IMR-90 (cell line): ENCODE measurements around the gene CPLX3. TPM values are rescaled to one million over a fixed set of nuclear protein-coding genes. Genes with fewer than 3 reads are reported as not detected.
A peak's percentile ranks its signal among the peaks of the same experiment; 100 is the strongest.

ENCODE experiments used
- ATAC-seq: fragments of 200-7000 bp; cut with Tn5 transposase; 2 replicates; pipeline ENCODE4 v1.9.1; 2020; ENCODE audit warnings: low read depth, mild to moderate bottlenecking, moderate library complexity
- BruUV-seq: library from RNA; stranded (reverse); fragments of 400-500 nt; replicated peaks from 2 replicates; lab custom pipeline; 2021; lab: Mats Ljungman, UMichigan
- CTCF ChIA-PET: fragments of 300-600 bp; formaldehyde crosslinking; extraction: SDS; loops from one replicate; lab custom pipeline; 2021; ENCODE audit warnings: antibody characterized with exemption; lab: Yijun Ruan, JAX
- POLR2A ChIA-PET: fragments of 300-600 bp; sonication (Branson Sonifier 250); formaldehyde crosslinking; loops from one replicate; lab custom pipeline; 2022; ENCODE audit warnings: antibody characterized with exemption; ENCODE audit not compliant: unreplicated experiment; lab: Charles Lee
- DNase-seq: peaks from one replicate; pipeline ENCODE4 v3.0.0; 2013
- H2AFZ ChIP-seq: replicated peaks from 2 replicates; pipeline ENCODE3; 2013; ENCODE audit warnings: low read length, mild to moderate bottlenecking; ENCODE audit not compliant: poor library complexity
- H2AK5ac ChIP-seq: 2 replicates; pipeline ENCODE4 v1.6.1; 2013; ENCODE audit warnings: low read depth, low read length, inconsistent platforms
- H2AK9ac ChIP-seq: replicated peaks from 2 replicates; pipeline ENCODE3; 2013; ENCODE audit warnings: mild to moderate bottlenecking, low read depth, low read length, moderate library complexity; ENCODE audit not compliant: poor library complexity
- H2BK120ac ChIP-seq: 2 replicates; pipeline ENCODE4 v1.6.1; 2013; ENCODE audit warnings: low read depth, low read length, inconsistent platforms
- H2BK15ac ChIP-seq: 3 replicates; pipeline ENCODE4 v1.6.1; 2013; ENCODE audit warnings: low read depth, low read length, inconsistent platforms
- H2BK20ac ChIP-seq: 2 replicates; pipeline ENCODE4 v1.6.1; 2013; ENCODE audit warnings: low read depth, mild to moderate bottlenecking, inconsistent platforms, low read length, moderate library complexity
- H2BK5ac ChIP-seq: 2 replicates; pipeline ENCODE4 v1.6.1; 2013; ENCODE audit warnings: mild to moderate bottlenecking, low read depth, low read length, inconsistent platforms; ENCODE audit not compliant: poor library complexity, severe bottlenecking
- H3K14ac ChIP-seq: replicated peaks from 2 replicates; pipeline ENCODE4 v1.6.1; 2013; ENCODE audit warnings: low read depth, low read length, inconsistent platforms
- H3K18ac ChIP-seq: 2 replicates; pipeline ENCODE4 v1.6.1; 2013; ENCODE audit warnings: low read depth, low read length, control low read depth
- H3K23ac ChIP-seq: 2 replicates; pipeline ENCODE4 v1.6.1; 2013; ENCODE audit warnings: low read depth, low read length, inconsistent platforms
- H3K27ac ChIP-seq: 2 replicates; pipeline ENCODE4 v1.5.1; 2013; ENCODE audit warnings: mild to moderate bottlenecking, control low read depth, low read length; ENCODE audit not compliant: insufficient read depth
- H3K27me3 ChIP-seq: 2 replicates; pipeline ENCODE4 v1.6.1; 2013; ENCODE audit warnings: low read length; ENCODE audit not compliant: control insufficient read depth, insufficient read depth
- H3K36me3 ChIP-seq: 2 replicates; pipeline ENCODE4 v1.6.1; 2013; ENCODE audit warnings: low read length, mixed read lengths; ENCODE audit not compliant: control insufficient read depth, insufficient read depth
- H3K4ac ChIP-seq: 2 replicates; pipeline ENCODE4 v1.6.1; 2013; ENCODE audit warnings: low read depth, low read length, inconsistent platforms
- H3K4me1 ChIP-seq: 2 replicates; pipeline ENCODE4 v1.6.1; 2013; ENCODE audit warnings: low read length, mixed read lengths; ENCODE audit not compliant: control insufficient read depth, insufficient read depth
- H3K4me2 ChIP-seq: 2 replicates; pipeline ENCODE4 v1.6.1; 2013; ENCODE audit warnings: low read depth, mild to moderate bottlenecking, control low read depth, low read length, moderate library complexity
- H3K4me3 ChIP-seq: 2 replicates; pipeline ENCODE4 v1.5.1; 2013; ENCODE audit warnings: low read depth, mild to moderate bottlenecking, control low read depth, low read length, moderate library complexity; ENCODE audit not compliant: insufficient read depth
- H3K56ac ChIP-seq: 2 replicates; pipeline ENCODE4 v1.6.1; 2013; ENCODE audit warnings: low read length, inconsistent platforms; ENCODE audit not compliant: insufficient read depth; ENCODE audit errors: extremely low read depth
- H3K79me1 ChIP-seq, 2 experiments: 2 replicates each; pipeline ENCODE4 v1.6.1; 2013; ENCODE audit warnings: low read length in 2 of 2, inconsistent platforms in 1 of 2, low read depth in 1 of 2
- H3K9ac ChIP-seq: 2 replicates; pipeline ENCODE4 v1.6.1; 2013; ENCODE audit warnings: low read depth, low read length, control low read depth
- H3K9me1 ChIP-seq: 2 replicates; pipeline ENCODE4 v1.6.1; 2013; ENCODE audit warnings: low read length, inconsistent platforms; ENCODE audit not compliant: insufficient read depth
- H3K9me3 ChIP-seq: 2 replicates; pipeline ENCODE4 v1.6.1; 2013; ENCODE audit warnings: low read length; ENCODE audit not compliant: control insufficient read depth, insufficient read depth
- H4K20me1 ChIP-seq: 2 replicates; pipeline ENCODE4 v1.6.1; 2013; ENCODE audit warnings: low read length, inconsistent platforms; ENCODE audit not compliant: insufficient read depth
- H4K5ac ChIP-seq: 2 replicates; pipeline ENCODE4 v1.6.1; 2013; ENCODE audit warnings: mild to moderate bottlenecking, low read depth, low read length, control low read depth
- H4K8ac ChIP-seq, 2 experiments: 2 replicates each; pipeline ENCODE4 v1.6.1; 2013; ENCODE audit warnings: low read depth in 2 of 2, low read length in 2 of 2, control low read depth in 1 of 2, inconsistent platforms in 1 of 2
- H4K91ac ChIP-seq: 2 replicates; pipeline ENCODE4 v1.6.1; 2013; ENCODE audit warnings: low read depth, low read length, inconsistent platforms; ENCODE audit not compliant: insufficient read depth
- CEBPB ChIP-seq: IDR thresholded peaks from 2 replicates; pipeline ENCODE4 v1.6.1; 2012; ENCODE audit warnings: low read depth, low read length, improper control_type of control experiment
- FOS ChIP-seq: fragments of 150-350 bp; IDR thresholded peaks from 2 replicates; pipeline ENCODE4 v1.6.1; 2016; ENCODE audit warnings: low read depth, low read length
- MAZ ChIP-seq: IDR thresholded peaks from 2 replicates; pipeline ENCODE4 v1.6.1; 2012; ENCODE audit warnings: low read depth, mild to moderate bottlenecking, low read length, improper control_type of control experiment, moderate library complexity, borderline replicate concordance
- USF2 ChIP-seq: fragments of 150-350 bp; IDR thresholded peaks from 2 replicates; pipeline ENCODE4 v1.6.1; 2017; ENCODE audit warnings: mild to moderate bottlenecking, antibody characterized with exemption, low read length, low read depth
- WGBS, 2 experiments: methylation state at CpG; one replicate each; pipeline versions ENCODE4 v1.1.5 to v1.1.7; 2013; ENCODE audit warnings: missing lambda C conversion rate in 2 of 2; ENCODE audit not compliant: insufficient read length in 1 of 2; ENCODE audit errors: extremely low coverage in 2 of 2; 5-methylcytosine and 5-hydroxymethylcytosine counted together
- dilution Hi-C: fragments of 300-500 bp; cut with HindIII; formaldehyde crosslinking; loops from one replicate; pipeline ENCODE4 v1.14.3; 2018; ENCODE audit warnings: low sequenced_read_pairs; ENCODE audit not compliant: unreplicated experiment
- in situ Hi-C: fragments of 300-500 bp; cut with MboI; formaldehyde crosslinking; loops from 3 replicates; pipeline ENCODE4 v1.14.3; 2019; ENCODE audit warnings: low sequenced_read_pairs, inconsistent platforms, mixed read lengths
- intact Hi-C: fragments of 100-400 bp; cut with micrococcal nuclease; formaldehyde crosslinking; loops from 2 replicates; pipeline ENCODE4 v1.10.0; 2022
- polyA plus RNA-seq, 3 experiments: library from polyadenylated mRNA; depleted of rRNA; stranded (reverse); fragments of >200 nt; gene quantifications; 2 replicates each; pipeline ENCODE4 v1.2.3, GENCODE V29; 2012; ENCODE audit warnings: low replicate concordance in 1 of 3
- total RNA-seq: library from RNA; depleted of rRNA; stranded (reverse); fragments of >200 nt; gene quantifications from 2 replicates; pipeline ENCODE4 v1.2.3, GENCODE V29; 2012

Gene CPLX3
- total and polyA plus RNA-seq, 2 of the 4 experiments (the other 2 are of a cell fraction): not detected

DNA sequence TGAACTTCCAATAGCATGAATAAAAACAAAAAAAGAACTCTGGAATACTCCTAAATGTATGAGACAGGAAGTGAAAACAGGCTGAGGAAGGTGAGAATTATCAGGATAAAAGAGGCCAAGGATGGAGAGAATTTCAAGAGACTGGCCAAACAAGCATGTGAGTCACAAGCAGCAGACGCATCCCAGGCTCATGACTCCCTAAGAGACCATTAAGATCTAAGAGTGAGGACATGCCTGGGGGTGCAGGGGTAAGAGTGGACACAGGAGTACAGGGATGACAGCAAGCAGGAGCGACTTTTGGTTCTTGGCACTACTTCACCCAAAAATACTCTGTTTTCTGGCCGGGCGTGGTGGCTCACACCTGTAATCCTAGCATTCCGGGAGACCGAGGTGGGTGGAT, 39.7 kb downstream of the CPLX3 start:
- H3K4me2 ChIP-seq: no peak overlapping the region
- no peak overlapping the region for H4K5ac ChIP-seq
- H3K79me1 ChIP-seq: peaks cover 20 to 85% of the 10 kb centered on the region in 2 experiments
- no peak overlapping the region for H3K56ac ChIP-seq
- H3K14ac ChIP-seq: no peak overlapping the region
- peak overlapping the region; percentile 6 for H2AK9ac ChIP-seq
- H3K4me3 ChIP-seq: no peak overlapping the region
- peaks cover 16% of the 10 kb centered on the region for H3K4me1 ChIP-seq
- no peak overlapping the region for H2BK20ac ChIP-seq
- H2BK15ac ChIP-seq: no peak overlapping the region
- no peak overlapping the region for H4K91ac ChIP-seq
- in situ Hi-C loops (no loop called here), intact Hi-C loops (no loop called here), dilution Hi-C loops (no loop called here)
- H2AFZ ChIP-seq: no peak overlapping the region
- no TSS peak for BruUV-seq
- H3K9me1 ChIP-seq: peaks cover 43% of the 10 kb centered on the region
- no peak overlapping the region for H2AK5ac ChIP-seq
- ChIA-PET POLR2A (no interaction called here), CTCF (no interaction called here)
- H2BK120ac ChIP-seq: no peak overlapping the region
- no peaks in the 10 kb centered on the region for H3K9me3 ChIP-seq
- TF ChIP-seq FOS (peak; percentile 58), CEBPB (no peak), USF2 (0 out of 2 replicates have a peak, but pooled peaks have one; percentile 13), MAZ (0 out of 2 replicates have a peak, but pooled peaks have one; percentile 25)
- no peak overlapping the region for H3K18ac ChIP-seq
- peaks cover 77% of the 10 kb centered on the region for H4K20me1 ChIP-seq
- 100% methylated on average over 4 of the region's 6 CpGs; no CpG with 5 or more reads in 1 of the 2 experiments for WGBS, 2 experiments
- no peak overlapping the region for H3K4ac ChIP-seq
- ATAC-seq (peak; percentile 79), DNase-seq (peak; percentile 85)
- no peak overlapping the region for H3K9ac ChIP-seq
- H2BK5ac ChIP-seq: no peak overlapping the region
- H3K23ac ChIP-seq: no peak overlapping the region
- no peak overlapping the region for H3K27ac ChIP-seq
- H4K8ac ChIP-seq: no peak overlapping the region
- no peaks in the 10 kb centered on the region for H3K27me3 ChIP-seq
- peaks cover 2% of the 10 kb centered on the region for H3K36me3 ChIP-seq
